HG02938 (cell line): ENCODE measurements around the gene TMA7.

Experiments
- ATAC-seq: cut with Tn5 transposase; IDR thresholded peaks from one replicate; pipeline ENCODE4 v1.9.1; 2021; ENCODE audit warnings: mild to moderate bottlenecking, moderate library complexity; ENCODE audit not compliant: unreplicated experiment

Gene TMA7

DNA sequence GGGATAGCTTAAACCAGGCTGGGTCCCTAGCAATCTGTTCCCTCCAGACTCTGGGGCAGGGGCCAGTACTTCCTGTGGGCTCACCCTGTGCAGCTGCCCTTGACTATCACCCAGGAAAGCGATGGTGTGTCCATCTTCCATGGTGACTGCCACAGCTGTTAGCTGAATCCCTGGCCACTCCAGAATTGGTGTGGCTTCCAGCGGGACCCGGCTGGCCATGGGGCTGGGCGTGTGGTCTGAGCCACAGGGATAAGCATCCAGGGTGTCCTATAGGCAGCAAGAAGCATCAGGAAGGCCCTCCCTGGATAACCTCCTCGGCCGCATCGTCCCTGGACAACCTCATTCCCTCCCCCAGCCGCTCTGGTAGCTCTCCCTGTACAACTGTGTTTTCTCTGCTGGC lies 17.4 kb upstream of the TMA7 start:
- no peak for ATAC-seq

DNA sequence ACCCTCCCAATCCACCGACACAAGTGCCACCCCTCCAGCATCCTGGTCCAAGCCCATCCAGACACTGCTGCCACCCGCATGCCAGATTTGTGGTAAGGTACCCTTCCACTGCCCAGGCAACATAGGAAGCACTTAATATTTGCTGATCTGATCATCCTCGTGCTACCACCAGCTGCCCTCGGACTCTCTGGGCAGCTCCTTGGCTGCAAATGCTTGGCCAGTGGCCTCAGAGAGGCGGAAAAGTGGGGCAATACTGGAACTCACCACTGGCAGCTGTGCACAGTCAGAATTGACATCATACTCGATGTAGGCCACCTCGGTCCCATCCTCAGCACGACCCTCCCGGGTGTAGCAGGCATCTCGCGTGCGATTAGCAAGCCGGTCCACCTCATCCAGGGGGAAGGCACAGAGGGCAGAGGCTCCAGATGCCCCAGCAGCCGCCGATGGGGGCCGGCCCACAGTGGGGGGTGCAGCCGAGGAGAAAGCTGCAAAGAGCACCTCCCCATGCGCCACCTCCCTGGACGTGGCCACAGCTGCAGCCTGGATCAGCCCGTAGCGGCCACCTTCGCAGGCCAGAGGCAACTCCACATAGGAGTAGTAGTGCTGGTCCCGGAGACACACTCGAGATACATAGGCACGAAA lies 16.7 kb upstream of the TMA7 start:
- no peak for ATAC-seq

DNA sequence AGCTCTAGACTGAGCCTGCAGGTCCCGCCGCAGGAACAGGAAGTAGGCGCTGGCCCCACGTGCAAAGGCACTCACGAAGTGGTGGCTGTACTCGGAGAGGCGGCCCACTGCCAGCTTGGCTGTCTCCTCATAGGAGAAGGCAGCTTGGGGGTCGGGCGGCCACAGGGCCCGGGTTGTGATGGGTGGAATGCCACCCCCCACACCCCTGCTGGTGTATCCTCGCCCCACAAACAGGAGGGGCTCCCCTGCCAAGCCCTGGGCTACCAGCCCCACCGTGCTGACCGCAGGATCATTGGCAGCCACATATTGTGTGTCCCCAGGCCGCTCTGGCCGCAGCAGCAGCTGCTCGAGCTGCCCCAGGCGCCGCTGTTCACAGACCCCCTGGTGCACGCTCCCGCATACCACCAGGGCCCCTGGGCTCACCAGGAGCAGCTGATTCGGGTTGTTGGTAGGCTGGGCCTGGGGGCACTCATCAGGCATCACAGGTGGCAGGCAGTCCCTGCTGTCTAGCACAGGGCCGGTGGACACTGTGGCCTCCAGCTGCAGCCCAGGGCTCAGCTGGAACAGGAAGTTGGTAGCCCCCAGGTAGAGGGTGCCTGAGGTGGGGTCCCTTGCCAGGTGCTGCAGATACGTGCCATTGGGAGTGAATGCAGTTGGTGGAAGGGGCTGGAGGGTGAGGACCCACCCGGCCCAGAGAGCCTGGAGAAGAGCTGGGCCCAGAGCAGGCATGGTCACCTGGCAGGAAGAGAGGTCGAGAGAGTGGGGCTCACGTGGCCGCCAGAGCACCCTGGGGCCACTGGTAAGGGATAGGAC lies 16.0 kb upstream of the TMA7 start:
- ATAC-seq = no peak

DNA sequence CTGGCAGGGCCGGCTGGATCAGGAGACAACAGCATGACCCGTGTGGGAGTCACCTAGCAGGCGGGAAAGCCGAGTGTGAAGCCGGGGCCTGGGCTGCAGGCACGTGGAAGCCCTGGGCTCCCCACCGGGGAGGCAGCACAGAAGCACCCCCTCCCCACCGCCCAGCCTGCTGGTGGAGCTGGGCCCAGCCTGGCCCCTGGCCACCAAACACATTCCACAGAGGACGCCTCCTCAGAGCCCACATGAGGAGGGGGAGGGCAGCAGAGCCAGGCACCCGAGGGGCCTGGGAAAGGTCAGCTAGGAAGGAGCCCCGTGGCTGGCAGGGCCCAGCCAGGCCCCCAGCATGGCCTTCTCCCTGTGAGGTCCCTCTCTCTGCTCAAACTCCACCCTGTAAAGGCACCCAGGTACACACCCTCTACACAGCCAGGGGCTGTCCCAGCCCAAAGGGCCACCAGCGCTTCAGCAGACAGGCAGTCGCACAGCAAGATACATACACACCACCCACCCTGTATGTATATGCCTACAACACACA lies 14.7 kb upstream of the TMA7 start:
- ATAC-seq = no peak

DNA sequence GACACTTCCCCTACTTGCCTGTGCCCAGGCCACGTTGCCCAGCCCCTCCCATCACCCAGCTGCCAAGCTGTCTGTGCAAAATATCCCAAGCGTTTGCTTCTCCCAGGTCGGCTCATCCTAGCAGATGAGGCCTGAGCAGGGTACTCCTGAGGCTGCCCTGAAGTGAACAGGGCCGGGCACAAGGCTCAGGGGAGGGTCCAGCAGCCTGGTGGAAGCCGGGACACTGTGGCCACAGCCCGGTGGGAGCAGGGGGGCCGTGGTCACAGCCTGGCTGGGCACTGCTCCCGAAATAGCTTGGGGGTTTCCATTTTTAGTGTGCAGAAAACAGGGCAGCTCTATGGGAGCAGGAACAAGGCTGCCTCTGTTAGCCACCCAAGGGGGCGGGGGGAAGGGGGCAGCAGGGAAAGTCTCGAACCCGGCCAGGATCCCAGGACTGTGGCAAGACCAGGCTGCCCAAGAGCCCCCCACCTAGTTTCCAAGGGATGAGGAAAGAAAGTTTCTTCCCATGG lies 13.6 kb upstream of the TMA7 start:
- no peak for ATAC-seq

DNA sequence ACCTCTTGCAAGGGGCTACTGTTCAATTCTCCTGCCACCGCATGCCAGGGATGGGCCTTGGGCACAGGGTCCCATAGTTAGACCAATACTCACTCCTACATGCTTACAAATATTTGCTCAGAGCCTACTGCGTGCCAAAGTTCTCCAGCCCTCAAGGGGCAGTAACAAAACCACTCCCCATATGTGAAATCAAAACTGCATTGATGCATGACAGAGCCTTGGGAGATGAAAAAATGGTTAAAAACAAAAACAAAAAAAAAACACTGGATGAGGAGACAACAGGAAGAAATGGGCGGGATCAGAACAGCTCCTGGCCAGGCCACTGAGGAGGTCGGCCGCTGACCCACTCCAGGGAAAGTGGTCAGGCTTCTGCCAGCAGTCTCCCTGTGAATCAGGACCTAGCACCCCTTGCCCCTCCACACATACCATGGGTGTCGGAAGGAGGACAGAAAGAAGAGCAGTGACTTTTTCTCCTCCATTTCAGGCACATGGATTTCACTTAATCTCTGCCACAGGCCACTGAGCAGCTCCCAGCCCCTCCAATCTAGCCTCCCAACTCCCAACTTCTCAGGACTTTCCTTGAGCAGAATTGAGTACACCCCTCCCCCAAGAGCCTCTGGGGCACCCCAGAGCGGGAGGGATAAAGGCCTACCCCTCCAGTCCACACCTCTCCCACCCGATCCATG lies 13.0 kb upstream of the TMA7 start:
- no peak for ATAC-seq

DNA sequence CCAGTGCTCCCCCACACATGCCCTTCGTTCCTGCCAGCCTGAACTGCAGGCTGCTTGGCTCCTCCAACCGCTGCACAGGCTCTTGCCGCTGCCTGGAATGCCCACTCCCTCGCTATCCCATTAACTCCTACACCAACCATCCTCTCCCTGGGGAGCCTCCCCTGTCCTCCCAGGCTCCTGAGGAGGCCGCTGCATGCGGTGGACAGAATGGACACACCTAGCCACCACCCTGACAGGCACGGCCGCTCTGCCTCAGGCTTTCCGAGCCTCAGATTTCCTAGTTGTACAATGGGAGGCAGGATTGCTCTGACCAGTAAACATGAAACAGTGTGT lies 12.5 kb upstream of the TMA7 start:
- ATAC-seq = no peak

DNA sequence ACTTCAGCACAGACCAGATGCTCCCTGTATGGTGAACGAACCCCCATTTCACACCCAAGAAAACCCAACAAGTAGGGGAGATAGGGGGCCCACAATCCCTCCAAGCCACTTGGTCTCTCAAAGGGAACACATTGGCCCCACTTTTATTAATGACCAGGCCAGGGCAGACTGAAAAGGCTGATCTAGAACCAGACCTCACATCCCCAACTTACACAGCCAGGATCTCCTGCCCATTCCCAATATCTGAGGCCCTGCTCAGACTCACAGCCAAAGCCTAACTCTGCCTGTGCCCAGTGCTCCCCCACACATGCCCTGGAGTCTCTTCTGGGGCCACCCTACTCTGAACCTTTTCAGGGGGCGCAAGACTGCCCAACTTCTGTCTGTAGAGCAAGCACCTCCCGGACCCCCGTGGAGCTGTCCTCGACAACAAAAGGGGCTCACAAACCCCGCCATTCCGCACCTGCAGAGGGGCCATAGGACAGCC lies 11.9 kb upstream of the TMA7 start:
- no peak for ATAC-seq

DNA sequence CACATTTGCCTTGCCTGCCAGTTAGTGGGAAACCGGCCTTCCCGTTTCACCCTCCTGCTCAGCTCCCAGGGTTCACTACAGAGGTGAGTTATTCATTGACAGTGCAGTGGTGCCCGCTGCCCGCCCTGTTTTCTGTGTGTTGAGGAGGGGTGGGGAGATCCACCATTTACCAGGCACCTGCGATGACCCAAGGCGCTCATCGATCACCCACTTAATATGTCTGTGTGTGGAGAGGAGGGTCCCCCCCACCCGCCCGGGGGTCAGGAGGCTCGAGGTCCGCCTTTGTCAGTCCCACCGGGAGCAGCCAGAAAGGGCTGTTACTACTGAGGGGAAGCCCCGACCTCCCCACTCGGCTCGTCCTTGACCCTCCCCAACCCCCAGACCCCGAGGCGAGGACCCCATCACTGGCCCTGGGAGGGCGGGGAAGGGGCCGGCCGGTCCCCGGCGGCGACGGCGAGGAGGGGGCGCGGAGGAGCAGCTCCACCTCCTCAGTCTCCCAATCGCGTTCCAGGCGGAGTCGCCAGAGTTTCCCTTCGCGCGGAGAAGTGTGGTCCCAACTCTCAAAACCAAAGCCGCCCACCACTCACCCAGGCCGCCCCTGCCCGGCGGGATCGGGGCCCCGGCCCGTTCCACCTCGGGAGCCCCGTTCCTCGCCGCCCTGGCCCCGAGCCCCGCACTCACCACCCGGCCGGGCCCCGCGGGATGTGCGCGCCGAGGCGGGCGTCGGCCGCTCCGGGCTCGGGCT lies 11.3 kb upstream of the TMA7 start:
- ATAC-seq = no peak

DNA sequence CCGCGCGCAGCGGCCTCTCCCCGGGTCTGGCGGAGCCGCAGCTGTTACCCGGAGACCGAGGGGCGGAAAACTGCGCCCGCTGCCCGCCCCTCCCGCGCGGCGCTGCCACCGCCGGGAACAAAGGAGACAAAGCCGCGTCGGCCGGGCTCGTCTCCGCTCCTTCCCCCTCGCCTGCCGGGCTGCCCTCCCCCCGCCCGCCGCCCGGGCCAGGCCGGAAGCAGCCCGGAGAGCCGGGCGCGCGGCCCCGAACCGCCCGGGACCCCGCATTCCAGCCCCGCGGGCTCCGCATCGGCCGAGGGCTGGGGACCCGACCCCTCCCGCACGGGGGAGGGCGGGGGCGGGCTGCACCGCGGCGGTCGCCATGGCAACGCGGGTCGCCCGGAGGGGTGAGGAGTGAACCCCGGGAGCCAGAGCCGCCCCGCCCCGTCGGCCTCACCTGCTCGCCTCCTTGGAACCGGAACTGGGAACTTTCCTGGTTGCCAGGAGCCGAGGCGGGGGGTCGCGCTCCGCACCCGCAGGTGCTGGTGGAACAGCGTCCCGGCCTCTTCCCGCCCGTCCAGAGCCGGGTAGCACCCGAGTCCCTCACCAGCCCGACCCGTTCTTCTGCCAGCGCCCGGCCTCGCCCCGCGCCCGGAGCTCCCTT lies 10.6 kb upstream of the TMA7 start:
- no peak for ATAC-seq

DNA sequence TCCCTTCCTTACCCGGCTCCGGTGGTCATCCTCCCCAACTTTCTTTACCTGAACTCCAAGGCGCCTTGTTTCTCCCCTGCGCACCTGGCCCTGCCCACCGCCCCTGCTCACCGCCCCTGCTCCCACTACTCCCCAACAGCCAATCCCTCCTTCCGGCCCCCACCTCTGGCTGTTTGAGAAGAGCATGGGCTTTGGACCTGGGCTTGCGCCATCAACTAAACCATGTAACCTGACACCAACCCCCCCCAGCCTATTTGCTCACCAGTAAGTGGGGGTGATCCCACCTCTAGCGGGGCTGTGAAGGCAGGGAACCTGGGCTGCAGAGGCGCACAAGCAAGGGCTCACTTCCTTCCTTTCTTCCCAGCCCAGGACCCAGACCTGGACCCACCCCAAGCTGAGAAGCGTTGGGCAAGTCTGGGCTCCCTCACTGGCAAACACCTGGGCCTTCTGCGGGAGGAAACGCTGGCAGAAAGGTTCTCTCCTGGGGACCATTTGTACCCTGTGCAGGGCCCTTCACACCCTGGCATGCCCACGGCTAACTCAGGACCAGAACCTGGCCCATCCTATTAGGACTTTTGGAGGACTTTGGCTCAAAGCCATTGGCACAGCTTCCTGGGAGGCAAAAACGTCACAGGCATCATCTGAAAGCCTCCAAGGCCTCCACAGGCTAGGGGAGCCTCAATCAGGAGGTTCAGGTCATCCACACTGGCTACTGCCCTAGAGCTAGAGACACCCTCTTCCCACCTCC lies 9.9 kb upstream of the TMA7 start, which contains the start of gene PLXNB1:
PLXNB1 (minus strand) TSS at position 127 of the 748 bp plus-strand sequence. CDS start 5,475 bp downstream, outside the sequence.
- no peak for ATAC-seq

DNA sequence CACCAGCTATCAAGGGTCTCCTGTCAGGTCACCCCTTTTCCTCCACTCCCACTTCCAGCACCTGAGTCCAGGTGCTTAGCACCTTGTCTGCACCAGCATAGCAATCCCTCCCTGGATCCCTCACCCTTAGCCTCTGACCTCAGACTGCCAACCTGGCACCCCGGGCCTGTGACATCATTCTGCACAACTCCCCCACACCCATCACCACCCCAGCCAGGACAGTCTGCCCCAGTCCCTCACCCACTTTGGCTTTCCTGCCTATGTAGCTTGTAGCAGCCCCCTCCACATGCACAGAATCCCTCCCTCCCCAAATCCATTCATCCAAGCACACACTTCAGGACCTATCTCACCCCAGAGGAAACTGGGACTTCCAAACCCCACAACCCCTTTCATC lies 9.4 kb upstream of the TMA7 start:
- no peak for ATAC-seq

DNA sequence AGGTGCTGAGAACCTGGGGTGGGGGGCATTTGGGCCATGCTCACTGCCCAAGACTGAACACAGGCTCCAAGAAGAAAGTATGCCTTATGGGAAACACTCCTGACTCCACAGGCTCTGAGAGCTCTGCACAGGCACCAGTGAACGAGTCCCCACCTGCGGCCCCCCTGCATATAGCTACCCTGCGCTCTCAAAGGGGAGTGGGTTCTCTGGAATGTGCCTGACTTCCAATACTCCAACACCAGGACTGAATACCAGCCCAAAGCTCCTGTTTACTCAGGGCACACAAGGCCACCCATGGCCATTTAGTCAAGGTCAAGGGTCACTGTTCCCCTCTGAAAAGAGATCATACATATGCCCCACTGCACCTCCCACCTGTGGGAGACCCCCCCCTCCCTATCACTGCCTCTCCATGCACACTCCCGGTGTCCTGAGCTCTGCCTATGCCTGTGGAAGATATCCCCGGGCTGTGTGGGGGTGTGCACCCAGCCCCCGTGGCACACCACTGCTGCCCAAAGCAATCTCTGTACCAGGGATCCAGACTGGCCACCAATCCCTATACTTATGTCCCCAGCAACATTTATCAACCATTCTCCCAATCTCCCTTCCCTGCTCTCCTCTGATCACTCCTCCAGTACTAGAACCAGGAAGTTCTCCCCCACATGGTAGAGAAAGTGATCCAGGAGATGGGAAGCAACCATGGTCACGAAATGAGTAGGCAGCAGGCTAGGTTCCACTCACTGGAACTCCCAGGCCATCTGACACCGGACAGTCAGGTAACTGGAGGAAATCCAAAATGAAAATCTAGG lies 8.6 kb upstream of the TMA7 start:
- no peak for ATAC-seq

DNA sequence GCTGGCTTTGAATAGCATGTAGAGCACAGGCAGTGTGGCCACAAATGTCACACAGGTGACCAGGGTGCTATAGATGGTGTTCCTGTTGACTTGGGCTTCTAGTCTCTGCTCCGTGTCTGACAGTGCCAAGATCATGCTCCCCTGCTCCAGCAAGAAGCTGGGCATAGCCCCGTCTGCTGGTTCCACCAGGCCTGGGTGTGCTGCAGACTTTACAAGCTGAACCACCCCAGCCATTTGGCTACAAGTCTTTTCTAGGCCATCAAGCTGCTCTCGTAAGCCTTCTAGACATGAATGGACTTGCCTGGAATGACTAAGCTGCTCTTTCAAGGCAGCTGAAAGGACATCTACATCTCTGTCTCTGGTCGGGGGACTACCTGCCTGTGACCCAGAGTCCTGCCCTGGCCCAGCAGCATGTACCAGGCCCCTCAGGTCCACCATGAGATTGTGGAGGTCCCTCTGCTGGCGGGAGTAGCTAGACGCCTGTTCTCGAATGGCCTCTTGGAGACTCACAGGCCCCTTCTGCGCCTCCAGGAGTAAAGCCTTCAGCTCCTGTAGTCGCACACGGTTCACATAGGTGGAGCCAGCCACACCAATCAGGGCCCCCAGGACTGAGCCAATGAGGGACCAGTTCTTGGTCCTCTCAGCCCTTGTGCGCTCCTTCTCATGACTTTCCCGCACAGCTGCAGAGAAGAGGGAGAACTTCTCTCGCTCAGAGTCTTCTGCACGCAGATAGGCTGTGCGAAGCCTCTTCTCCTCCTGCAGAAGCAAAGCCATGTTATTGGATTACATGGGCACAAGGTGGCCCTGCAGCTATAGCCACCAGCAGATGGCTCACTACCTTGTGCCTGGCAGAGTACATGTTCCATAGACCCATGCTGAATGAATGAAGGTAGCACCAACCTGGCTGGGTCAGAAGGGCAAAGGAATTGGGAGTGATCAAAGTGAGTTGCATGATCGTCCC lies 7.4 kb upstream of the TMA7 start:
- no peak for ATAC-seq

DNA sequence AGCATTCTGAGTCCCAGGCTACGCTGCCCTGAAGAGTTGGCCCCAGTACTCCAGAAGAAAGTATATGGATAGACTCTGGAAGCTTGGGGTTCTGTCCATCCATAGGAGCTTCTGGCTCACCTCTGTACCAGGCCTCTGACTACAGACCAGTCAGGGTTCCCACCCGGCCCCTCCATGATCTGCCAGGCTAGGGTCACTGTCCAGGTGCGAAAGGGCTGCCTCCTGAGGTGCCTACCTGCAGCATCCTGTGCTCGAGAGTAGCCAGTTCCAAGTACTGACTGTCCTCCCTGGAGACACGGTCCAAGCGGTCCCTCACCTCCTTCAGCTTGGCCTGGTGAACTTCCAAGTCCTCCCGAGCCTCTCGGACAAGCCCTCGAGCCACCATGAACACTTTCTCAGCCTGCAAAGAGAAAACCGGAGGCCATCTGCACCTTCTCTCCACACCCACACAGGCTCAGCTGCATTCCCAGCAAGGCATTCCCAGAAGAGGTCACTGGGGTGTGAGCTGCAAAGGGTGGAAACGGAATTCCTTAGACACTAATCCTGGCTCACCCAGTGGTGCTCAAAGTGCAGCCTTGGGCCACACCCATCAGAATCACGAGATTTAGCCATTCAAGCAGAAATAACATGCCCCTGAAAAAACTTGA lies 6.5 kb upstream of the TMA7 start:
- ATAC-seq = no peak

DNA sequence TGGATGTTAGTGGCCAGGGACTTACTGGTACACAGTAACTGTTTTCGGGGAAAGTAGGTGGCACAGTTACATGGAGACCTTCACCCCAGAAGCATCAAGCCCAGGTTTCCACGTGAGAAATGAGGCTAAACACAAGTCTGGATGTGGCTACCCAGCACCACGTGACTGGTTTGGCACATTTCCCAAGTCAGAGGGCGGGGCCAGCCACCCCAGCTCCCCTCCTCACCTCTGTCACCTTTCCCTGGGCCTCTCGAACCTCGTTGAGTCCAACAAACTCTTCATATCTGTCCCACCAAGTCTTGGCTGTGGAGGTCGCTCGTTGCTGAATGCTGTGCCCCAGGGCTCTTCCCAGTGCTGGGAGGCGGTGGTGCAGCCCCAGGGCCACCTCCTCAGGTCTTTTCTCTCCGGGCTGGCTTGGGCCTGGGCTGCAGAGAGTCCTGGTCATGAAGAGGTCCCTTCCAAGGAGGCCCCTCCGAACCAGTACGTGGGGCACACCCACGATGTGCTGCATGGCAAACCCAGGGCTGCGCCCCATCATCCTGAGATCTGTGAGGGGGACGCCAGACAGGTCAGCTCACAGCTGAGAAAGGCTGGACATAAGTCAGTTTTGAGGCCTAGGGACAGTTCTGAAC lies 5.3 kb upstream of the TMA7 start:
- ATAC-seq = no peak

DNA sequence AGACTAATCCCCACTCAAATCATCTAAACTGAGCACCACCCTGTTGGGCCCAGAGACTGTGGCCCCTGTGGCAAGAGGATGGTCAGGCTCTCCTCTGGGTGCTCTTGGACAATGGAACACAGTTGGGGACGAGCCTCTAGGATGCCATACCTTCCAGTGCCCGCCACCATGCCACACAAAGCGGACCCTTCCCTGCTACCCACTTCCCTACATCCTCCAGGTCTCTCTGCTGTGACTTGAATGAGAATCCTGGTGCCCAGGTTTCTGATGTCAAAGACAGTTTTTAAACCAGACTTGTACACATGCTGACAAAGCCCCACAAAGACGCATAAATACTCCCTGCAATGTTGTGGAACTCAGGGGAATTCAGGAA lies 4.8 kb upstream of the TMA7 start:
- ATAC-seq = no peak
